Tibial nerve (tissue), 3 donors: ENCODE measurements around the gene AFAP1L2.

Source experiments
- CTCF ChIP-seq, 5 experiments: fragments of 200-600 bp in 3 of 5; fragments of 450-650 bp in 2 of 5; sonication (generic) in 3 of 5; IDR thresholded peaks; one replicate each; pipeline ENCODE4 v1.5.1; 2016 to 2019; ENCODE audit warnings: antibody characterized with exemption in 5 of 5, mild to moderate bottlenecking in 3 of 5, moderate library complexity in 2 of 5
- POLR2A ChIP-seq, 2 donors: fragments of 450-650 bp; IDR thresholded peaks; one replicate each; pipeline ENCODE4 v1.6.1; 2017; ENCODE audit warnings: antibody characterized with exemption in 2 of 2, mild to moderate bottlenecking in 2 of 2, moderate library complexity in 2 of 2

DNA sequence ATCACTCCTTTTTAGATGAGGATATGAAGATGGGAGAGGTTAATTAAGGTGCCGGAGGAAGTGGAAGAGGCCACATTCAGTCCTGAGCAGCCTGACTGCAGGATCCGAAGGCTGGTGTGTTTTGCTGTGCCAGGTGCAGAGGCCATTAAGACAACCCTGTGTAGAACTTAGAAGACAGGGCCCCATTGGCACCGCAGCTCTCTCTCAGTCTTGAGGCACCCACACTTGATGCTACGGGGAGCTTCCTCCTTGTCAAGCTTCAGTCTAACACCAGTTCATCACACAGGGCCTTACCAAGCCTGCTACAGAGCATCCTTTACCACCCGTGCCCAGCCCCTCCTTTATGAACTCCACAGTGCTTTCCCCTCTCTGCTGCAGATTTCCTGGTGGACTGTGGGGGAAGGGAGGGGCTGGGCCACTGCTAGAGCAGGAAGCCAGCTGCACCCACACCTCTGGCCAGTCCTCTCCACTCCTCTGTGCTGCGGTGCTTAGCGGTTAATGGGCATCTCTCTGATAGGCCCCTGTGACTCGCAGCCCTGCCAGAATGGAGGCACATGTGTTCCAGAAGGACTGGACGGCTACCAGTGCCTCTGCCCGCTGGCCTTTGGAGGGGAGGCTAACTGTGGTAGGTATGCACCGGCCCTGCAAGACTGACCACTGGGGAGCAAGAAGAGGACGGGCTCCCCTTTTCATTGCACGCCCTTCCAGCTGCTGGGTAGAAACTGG lies 119.8 kb downstream of the AFAP1L2 start:
- no peak for TF ChIP-seq CTCF (IDR thresholded peaks at IDR 0.05)
- no peak for TF ChIP-seq POLR2A (IDR thresholded peaks at IDR 0.05)
